ENCODE measurements around the gene CD164L2.
"Not testable (repeated sequence)": the region's sequence is repeated elsewhere in the genome, so short reads cannot be mapped to it uniquely, and the experiment has no call there.

Gene CD164L2

GRCh38 chr1:27403931-27404330, 20.8 kb upstream of the CD164L2 start:
- DNase-seq: no peak

DNA sequence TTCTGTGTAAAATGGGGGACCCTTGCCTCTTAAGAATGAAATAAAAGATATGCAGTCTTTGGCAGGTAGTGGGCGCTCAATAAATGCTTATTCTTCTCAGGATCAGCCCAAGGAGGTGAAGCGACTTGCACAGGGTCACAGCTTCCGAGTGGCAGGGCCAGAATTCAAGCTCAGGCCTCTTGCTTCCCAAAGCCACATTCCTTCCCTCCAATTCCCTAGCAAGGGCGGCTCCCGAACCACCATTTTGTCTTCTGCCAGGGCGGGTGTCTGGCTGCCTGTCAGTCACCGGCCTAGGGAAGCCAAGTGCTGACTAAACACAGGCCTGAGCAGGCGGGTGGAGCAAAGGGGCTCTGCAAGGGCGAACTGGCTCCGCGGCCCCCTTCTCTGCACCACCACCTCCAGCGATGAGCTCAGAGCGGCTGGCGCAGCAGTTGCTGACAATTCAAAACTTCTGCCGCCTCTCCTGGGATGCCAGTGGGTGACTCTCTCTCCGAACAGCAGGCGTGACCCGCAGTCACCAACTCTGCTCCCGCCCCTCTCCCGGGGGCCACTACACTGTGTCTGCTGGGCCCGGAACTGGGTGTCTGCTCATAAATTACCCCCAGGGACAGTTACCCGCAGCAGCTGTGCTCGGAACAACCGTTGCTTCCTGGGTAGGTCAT, 20.1 kb upstream of the CD164L2 start:
- DNase-seq: no peak

DNA sequence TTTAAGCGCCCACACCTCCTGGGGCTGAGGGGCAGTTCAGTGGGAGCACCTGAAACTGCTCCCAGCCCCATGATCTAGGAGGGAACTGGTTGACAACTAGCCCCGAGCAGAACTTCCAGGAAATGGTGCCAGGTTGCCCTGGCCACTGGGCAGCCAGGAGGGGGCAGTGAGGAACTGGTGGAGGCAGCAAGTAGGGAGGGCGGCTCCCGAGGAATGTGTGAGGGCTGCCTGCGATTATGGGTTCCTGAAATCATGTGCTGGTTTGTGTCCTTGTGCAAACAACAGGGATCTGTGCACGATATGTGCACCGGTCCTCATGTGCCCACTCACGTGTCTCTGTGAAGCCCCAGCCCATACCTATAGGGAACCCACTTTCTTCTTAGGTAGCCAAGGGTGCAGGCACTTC, 19.2 kb upstream of the CD164L2 start:
- no peak for DNase-seq

- no peak for DNase-seq
These were observed 17.8 kb upstream of the CD164L2 start for GRCh38 chr1:27400963-27401341.

DNA sequence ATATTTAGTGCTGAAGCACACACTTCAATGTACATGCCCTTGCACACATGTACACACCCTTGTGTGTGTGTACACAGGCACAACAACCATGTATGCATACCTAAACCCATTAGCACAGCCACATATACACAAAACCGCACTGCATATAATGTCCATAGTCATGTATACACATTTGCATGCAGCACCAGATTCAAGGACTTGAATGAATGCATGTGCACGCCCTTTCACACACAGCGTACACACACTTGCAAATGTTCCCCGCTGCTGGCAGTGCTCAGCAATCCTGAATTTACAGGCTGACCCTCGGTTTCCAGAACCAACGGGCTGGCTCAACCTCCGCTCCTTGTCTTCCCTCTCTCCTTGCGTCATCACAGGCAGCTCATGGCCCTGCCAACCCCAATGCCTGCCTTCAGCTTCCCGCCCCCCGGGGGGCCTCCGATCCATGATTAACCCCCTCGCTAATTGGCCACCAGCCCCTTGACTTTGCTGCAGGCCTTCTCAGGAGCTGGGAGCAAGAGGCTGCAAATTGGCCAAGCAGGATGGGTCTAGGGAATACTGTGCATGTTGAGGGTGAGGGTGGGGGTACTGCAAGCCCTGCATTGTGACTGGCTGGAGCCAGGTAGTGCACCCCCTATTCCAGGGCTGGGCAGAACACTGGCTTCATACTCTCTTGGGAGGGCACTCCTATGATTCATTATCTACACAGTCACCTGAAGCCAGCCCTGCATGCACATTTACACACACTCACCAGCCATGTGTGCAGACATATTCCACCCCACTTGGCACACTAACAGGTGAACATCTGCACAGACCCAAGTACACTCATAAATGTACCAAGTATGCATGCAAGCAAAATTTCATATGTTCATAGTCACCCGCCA, 17.2 kb upstream of the CD164L2 start:
- DNase-seq: no peak

GRCh38 chr1:27399251-27400025, 16.3 kb upstream of the CD164L2 start:
- no peak for DNase-seq

DNA sequence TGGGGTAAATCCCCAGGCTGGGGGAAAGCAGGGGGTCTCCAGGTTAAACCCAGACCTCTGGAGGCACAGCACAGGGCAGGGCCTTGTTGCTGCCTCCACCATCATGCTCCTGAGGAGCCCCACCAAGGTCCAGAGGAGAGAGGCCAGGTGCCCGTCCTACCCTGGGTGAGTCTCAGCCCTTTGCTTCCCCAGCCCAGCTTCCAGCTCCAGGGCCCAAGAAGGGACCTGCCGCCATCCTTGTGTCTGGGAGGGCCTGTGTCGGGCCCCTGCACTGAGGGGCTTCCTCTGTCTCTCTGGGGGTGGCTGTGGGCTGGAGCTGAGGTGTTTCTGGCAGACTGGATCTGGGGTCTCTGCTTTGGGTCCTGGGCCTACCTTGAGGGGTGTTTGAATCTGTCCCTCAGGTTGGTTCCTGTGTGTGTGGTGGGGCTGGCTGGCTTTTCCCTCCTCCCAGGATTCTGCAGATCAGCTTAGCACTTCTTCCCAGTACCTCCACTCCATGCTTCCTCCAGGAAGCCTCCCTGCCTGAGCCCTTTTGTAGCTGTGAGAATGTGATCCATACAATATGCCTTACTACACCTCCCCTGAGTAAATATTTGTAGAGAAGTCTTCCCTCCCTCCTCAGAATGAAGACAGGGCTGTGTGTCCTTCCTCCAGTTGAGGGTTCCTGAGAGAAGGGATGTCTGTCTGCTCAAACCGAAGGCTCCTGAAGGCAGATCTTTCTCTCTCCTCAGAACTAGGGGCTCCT, 15.4 kb upstream of the CD164L2 start:
- no peak for DNase-seq

GRCh38 chr1:27397749-27398148, 14.6 kb upstream of the CD164L2 start:
- no peak for DNase-seq

DNA sequence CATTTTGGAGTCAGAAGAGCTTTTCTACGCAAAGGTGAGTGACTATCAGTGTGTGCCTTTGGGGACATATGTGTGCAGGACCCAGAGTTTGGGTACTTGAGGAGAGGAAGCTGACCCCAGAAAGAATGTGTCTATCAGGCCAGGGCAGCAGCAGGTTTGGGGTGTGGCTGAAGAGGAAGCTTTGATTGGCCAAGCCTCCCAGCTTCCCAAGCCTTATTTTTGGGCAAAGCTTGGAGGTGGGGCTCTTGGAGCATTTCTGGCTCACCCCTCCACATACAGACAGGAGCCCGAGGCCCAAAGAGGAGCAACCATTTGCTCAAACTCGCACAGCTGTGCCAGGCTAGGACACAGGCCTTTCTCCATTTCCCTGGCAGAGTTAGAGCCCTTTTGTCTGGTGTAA, 14.0 kb upstream of the CD164L2 start:
- DNase-seq: no peak

DNA sequence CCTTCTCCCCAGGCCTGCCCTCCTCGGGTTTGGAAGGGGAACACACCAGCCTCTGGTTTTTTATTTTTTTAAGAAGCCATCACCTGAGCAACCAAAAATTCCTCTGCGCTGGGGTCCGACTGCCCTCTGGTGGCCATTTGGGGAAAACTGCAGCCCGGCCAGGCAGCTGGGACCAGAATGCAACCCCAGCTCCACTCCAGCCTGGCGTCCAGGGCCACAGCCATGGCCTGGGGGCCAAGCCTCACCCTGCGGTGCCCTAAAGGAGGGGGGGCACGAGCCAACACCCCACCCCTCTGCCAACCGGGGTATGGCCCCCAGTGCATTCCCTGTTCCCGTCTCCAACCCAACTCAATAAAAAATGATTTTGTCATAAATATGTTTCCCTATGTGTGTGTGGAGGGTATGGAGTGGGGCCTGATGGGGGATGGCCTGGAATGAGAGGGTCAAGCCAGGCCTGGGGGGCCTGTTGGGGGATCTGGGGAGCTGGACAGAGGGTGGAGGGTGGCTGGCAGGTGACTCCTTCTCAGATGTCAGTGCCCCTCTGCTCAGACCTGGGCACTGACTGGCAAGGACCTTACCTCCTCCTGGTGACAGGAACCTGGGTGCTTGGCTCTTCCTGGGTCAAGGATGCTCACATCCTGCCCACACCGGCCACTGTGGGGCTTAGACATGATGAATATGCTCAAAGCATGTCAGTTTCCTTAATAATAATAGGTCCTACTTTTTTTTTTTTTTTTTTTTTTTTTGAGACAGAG, 12.5 kb upstream of the CD164L2 start:
- DNase-seq: peak; percentile 70

GRCh38 chr1:27394925-27395324, 11.8 kb upstream of the CD164L2 start:
- no peak for DNase-seq

- DNase-seq: no peak
These were observed 11.1 kb upstream of the CD164L2 start for GRCh38 chr1:27394282-27394658.

DNA sequence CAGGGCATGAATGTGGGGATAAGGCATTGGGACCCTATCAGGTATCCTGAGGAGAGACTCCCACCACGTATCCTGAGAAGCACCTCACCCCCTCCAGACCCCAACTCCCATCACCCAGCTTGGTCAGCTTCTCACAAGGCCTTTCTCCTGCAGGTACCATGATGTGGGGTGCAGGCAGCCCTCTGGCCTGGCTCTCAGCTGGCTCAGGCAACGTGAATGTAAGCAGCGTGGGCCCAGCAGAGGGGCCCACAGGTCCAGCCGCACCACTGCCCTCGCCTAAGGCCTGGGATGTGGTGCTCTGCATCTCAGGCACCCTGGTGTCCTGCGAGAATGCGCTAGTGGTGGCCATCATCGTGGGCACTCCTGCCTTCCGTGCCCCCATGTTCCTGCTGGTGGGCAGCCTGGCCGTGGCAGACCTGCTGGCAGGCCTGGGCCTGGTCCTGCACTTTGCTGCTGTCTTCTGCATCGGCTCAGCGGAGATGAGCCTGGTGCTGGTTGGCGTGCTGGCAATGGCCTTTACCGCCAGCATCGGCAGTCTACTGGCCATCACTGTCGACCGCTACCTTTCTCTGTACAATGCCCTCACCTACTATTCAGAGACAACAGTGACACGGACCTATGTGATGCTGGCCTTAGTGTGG, 10.6 kb upstream of the CD164L2 start:
- no peak for DNase-seq

- DNase-seq: no peak
These were observed 9.9 kb upstream of the CD164L2 start for GRCh38 chr1:27392778-27393635.

- DNase-seq: peak; percentile 89
These were observed 9.1 kb upstream of the CD164L2 start, which contains the start of gene GPR3 for GRCh38 chr1:27392096-27392777. Gene GPR3, plus strand, starts transcription at chr1:27392622. Its CDS starts 1,177 bp downstream, at chr1:27393799.

- no peak for DNase-seq
These were observed 8.5 kb upstream of the CD164L2 start for GRCh38 chr1:27391511-27392095.

GRCh38 chr1:27388337-27389005, 5.3 kb upstream of the CD164L2 start:
- DNase-seq: peak; percentile 57

DNA sequence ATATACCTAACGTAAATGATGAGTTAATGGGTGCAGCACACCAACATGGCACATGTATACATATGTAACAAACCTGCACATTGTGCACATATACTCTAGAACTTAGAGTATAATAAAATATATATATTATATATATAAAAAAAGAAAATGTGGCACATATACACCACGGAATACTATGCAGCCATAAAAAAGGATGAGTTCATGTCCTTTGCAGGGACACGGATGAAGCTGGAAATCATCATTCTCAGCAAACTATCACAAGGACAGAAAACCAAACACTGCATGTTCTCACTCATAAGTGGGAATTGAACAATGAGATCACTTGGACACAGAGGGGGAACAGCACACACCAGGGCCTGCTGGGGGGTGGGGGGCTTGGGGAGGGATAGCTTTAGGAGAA, 1.7 kb upstream of the CD164L2 start:
- DNase-seq: not testable (repeated sequence)

GRCh38 chr1:27383661-27384060, 528 bp upstream of the CD164L2 start:
- DNase-seq: no peak
